Right hindlimb (tissue), 1 donor: ENCODE results near the gene RPTOR.
"Not testable (repeated sequence)": the region's sequence is repeated elsewhere in the genome, so short reads cannot be mapped to it uniquely, and the experiment has no call there.

Experiments used
- DNase-seq: peaks from one replicate; pipeline ENCODE4 v3.0.0-alpha.2; 2018

The RPTOR gene

GRCh38 chr17:80802626-80803450 lies 258.2 kb downstream of the RPTOR start:
- DNase-seq = peak; percentile 4

GRCh38 chr17:80803451-80804428 lies 259.1 kb downstream of the RPTOR start:
- peak; percentile 12 for DNase-seq

GRCh38 chr17:80804466-80804865 lies 259.8 kb downstream of the RPTOR start:
- peak; percentile 1 for DNase-seq

- DNase-seq = peak; percentile 11
These were observed 260.6 kb downstream of the RPTOR start for GRCh38 chr17:80805032-80805751.

GRCh38 chr17:80807014-80807413 lies 262.4 kb downstream of the RPTOR start:
- DNase-seq = no peak

GRCh38 chr17:80807882-80808281 lies 263.2 kb downstream of the RPTOR start:
- DNase-seq = no peak

- peak; percentile 10 for DNase-seq
These were observed 266.8 kb downstream of the RPTOR start for GRCh38 chr17:80811181-80812105.

GRCh38 chr17:80812362-80813088 lies 267.9 kb downstream of the RPTOR start:
- peak; percentile 13 for DNase-seq

GRCh38 chr17:80813318-80813717 lies 268.7 kb downstream of the RPTOR start:
- no peak for DNase-seq

GRCh38 chr17:80814491-80814890 lies 269.9 kb downstream of the RPTOR start:
- DNase-seq = no peak

GRCh38 chr17:80815151-80815681 lies 270.6 kb downstream of the RPTOR start:
- DNase-seq = peak; percentile 24

GRCh38 chr17:80815718-80816117 lies 271.1 kb downstream of the RPTOR start:
- DNase-seq = not testable (repeated sequence)

GRCh38 chr17:80816241-80817103 lies 271.8 kb downstream of the RPTOR start:
- peak; percentile 8 for DNase-seq

- DNase-seq = peak; percentile 13
These were observed 272.7 kb downstream of the RPTOR start for GRCh38 chr17:80817321-80817845.

- DNase-seq = no peak
These were observed 273.2 kb downstream of the RPTOR start for GRCh38 chr17:80817861-80818260.

- peak; percentile 5 for DNase-seq
These were observed 274.2 kb downstream of the RPTOR start for GRCh38 chr17:80818871-80819270.

- DNase-seq = no peak
These were observed 275.0 kb downstream of the RPTOR start for GRCh38 chr17:80819422-80820164.

GRCh38 chr17:80820331-80820730 lies 275.7 kb downstream of the RPTOR start:
- DNase-seq = no peak

- no peak for DNase-seq
These were observed 276.9 kb downstream of the RPTOR start for GRCh38 chr17:80821546-80821945.
